GM12875 (cell line): Measurements from ENCODE around the gene GJC2.
"Not testable (repeated sequence)": the region's sequence is repeated elsewhere in the genome, so short reads cannot be mapped to it uniquely, and the experiment has no call there.

Experiments
- H3K4me3 ChIP-seq: one replicate; pipeline ENCODE4 v1.5.1; 2011; ENCODE audit warnings: low read depth, low read length, control low read depth
- TF ChIP-seq, protein P1 (sequence below): IDR thresholded peaks from 2 replicates; pipeline ENCODE4 v1.5.1; 2011; ENCODE audit warnings: low read depth, mild to moderate bottlenecking, control low read depth, inconsistent platforms, low read length, moderate library complexity, borderline replicate concordance; ENCODE audit not compliant: insufficient read depth

Gene GJC2

DNA sequence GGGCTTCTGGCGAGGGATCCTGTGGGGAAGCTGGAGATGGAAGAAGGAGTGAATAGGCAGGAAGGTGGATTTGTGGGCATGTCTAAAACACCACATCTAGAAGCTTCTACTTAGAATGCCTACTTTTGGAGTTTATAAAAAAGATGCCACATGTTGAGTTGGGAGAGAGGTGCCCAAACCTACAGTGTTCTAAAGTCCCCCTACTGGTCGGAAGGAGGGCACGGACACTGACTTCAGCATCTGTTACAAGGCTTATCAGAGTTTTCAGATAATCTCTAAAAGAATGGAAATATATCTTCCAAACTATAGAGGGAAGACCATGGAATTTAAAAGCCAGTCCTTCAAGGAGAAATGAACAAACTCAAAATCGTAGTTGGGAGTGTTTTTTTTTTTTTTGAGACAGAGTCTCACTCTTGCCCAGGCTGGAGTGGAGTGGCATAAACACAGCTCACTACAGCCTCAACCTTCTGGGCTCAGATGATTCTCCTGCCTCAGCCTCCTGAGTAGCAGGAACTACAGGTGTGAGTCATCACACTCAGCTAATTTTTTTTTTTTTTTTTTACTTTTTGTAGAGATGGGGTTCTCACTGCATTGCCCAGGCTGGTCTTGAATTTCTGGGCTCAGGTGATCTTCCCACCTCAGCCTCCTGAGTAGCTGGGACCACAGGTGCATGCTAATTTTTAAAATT lies 30.7 kb downstream of the GJC2 start:
- TF ChIP-seq, protein P1, sequence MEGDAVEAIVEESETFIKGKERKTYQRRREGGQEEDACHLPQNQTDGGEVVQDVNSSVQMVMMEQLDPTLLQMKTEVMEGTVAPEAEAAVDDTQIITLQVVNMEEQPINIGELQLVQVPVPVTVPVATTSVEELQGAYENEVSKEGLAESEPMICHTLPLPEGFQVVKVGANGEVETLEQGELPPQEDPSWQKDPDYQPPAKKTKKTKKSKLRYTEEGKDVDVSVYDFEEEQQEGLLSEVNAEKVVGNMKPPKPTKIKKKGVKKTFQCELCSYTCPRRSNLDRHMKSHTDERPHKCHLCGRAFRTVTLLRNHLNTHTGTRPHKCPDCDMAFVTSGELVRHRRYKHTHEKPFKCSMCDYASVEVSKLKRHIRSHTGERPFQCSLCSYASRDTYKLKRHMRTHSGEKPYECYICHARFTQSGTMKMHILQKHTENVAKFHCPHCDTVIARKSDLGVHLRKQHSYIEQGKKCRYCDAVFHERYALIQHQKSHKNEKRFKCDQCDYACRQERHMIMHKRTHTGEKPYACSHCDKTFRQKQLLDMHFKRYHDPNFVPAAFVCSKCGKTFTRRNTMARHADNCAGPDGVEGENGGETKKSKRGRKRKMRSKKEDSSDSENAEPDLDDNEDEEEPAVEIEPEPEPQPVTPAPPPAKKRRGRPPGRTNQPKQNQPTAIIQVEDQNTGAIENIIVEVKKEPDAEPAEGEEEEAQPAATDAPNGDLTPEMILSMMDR = peak; percentile 33; the same call in 1 of the 2 replicates
- H3K4me3 ChIP-seq = no peak overlapping the region

DNA sequence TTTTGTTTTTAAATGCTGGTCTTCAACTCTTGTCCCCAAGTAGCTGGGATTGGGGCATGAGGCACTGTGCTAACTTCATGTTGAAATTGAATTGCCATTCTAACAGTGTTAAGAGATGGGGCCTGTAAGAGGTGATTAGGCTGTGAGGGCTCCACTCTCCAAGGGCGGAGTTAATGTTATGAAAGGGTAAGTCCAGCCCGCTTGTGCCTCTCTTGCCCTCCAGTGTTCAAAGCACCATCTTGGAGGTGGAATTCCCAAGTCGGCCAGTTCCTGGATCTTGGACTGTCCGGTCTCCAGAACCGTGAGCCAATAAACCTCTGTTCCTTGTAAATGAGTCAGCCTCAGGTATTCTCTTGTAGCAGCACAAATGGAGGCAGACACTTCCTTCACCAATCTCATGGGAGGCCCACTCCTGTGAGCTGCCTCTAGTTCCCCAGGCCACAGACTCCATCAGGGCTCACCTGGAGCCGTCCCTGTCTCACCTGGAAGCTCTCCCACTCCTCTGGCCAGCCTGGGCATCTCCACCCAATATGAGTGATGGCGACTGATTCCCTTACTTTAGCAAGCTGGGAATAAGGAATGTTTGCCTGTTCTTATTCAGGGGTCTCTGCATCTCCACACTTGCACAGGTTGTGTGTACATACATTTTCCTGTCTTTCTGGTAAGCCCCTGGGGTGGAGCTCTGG lies 31.4 kb downstream of the GJC2 start:
- TF ChIP-seq, protein P1 = no peak
- no peak overlapping the region for H3K4me3 ChIP-seq

DNA sequence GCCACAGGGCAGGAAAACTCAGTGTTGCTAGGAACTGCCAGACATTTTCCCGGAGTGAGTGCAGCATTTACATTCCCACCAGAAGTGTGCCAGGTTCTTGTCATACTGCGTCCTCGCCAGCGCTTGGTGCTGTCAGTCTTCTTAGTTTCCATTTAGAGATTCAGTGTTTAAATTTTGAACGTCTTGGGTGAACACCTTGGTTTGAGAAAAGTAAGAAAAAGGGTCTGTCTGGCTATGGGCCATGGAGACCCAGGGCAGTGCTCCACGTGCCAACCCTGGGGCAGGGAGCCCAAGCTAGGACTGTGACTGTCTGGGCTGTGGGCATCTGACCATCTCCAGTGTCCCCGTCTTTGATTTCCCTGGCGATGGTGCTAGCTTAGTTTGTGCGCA lies 31.9 kb downstream of the GJC2 start:
- H3K4me3 ChIP-seq = no peak overlapping the region
- TF ChIP-seq, protein P1 = no peak

DNA sequence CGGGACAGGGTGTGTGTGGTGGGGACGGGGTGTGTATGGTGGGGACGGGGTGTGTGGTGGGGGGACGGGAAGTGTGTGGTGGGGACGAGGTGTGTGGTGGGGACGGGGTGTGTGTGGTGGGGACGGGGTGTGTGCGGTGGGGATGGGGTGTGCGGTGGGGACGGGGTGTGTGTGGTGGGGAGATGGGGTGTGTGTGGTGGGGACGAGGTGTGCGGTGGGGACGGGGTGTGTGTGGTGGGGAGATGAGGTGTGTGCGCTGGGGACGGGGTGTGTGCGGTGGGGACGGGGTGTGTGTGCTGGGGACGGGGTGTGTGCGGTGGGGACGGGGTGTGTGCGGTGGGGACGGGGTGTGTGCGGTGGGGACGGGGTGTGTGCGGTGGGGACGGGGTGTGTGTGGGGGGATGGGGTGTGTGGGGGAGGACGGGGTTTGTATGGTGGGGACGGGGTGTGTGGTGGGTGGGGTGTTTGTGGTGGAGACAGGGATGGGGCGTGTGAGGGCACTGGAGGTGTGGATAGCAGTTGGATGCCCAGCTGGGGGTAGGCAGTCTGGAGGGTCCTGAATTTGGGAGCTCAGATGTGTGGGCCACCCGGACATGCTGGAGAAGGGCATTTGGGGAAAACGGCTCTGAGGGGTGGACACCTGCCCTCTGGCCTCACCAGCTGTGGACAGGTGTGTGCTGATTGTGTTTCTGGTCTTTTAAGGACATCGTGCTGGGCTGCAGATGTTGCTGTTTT lies 32.7 kb downstream of the GJC2 start:
- no peak overlapping the region for H3K4me3 ChIP-seq
- TF ChIP-seq, protein P1 = no peak

DNA sequence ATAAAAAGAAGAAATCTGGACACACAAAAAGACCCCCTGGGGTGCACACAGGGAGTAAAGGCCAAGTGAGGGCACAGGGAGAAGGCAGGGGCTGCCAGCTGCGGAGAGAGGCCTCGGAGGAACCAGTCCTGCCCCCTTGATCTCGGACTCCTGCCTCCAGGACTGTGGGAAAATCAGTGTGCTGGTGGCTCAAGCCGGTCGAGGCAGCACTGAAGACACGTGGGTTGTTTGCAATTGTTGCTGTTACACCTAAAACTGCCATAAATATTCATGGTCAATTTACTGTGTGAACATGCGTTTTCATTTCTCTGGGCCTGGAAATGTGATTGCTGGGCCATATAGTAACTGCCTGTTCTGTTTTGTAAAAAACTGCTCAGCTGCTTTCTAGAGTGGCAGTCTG lies 34.4 kb downstream of the GJC2 start:
- TF ChIP-seq, protein P1 = no peak
- no peak overlapping the region for H3K4me3 ChIP-seq

DNA sequence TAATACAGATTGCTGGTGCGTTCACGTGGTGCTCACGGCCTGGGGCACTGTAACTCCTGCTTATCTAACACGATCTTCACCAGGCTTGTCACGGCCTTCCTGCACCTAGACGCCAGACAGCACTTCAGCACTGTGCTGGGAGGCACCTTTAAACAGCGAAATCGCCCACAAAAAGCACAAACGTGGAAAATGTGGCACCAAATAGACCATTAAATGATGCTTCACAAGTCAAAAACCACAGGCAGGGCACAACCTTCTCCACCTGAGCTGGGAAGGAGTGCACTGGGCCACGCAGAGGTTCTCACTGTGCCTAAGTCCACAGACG lies 35.9 kb downstream of the GJC2 start:
- TF ChIP-seq, protein P1 = no peak
- H3K4me3 ChIP-seq = no peak overlapping the region

DNA sequence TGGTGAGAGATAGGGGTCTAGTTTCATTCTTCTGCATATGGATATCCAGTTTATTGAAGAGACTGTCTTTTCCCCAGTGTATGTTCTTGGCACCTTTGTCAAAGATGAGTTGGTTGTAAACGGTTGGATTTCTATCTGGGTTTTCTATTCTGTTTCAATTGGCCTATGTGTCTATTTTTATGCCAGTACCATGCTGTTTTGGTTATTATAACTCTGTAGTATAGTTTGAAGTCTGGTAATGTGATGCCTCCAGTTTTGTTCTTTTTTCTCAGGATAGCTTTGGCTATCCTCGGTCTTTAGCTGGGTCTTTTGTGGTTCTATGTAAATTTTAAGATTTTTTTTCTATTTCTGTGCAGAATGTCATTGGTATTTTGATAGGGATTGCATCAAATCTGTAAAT lies 38.5 kb downstream of the GJC2 start:
- H3K4me3 ChIP-seq = not testable (repeated sequence)
